Measurements from ENCODE around the gene SERPINB2.
A peak's percentile ranks its signal among the peaks of the same experiment; 100 is the strongest.
"Not testable (repeated sequence)": the region's sequence is repeated elsewhere in the genome, so short reads cannot be mapped to it uniquely, and the experiment has no call there.

The SERPINB2 gene

DNA sequence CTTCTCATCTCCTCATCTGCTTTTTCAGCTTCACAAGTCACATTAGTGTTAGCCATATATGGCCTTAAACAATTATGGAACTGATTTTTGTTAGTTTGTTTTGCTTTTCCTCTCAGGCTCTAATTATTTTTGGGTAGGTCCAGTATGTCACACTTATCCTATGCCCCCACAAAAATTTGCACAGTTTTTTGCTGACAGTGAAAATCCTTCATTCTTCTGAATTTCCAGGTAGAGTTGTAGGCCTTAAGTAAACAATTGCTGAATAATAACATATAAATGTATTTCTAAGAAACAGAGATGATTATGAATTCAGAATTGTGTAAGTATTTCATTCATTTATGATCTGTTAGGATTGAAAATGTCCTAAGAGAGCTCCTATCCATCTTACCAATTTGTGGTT is 11.7 kb downstream of the SERPINB2 start:
- Mint-ChIP-seq H3K27me3 (ENCODE audit: low read depth) (peaks cover 19% of the 10 kb centered on the region), H3K27ac (no peak overlapping the region), H3K36me3 (ENCODE audit: low read depth) (no peaks in the 10 kb centered on the region), H3K4me3 (no peak overlapping the region), H3K9me3 (no peaks in the 10 kb centered on the region), H3K4me1 (ENCODE audit: low read depth) (no peaks in the 10 kb centered on the region)

GRCh38 chr18:63903851-63904570 is 16.5 kb downstream of the SERPINB2 start:
- Mint-ChIP-seq H3K36me3 (ENCODE audit: low read depth) (no peaks in the 10 kb centered on the region), H3K4me1 (ENCODE audit: low read depth) (no peaks in the 10 kb centered on the region), H3K4me3 (no peak overlapping the region), H3K9me3 (no peaks in the 10 kb centered on the region), H3K27ac (no peak overlapping the region), H3K27me3 (ENCODE audit: low read depth) (peaks cover 14% of the 10 kb centered on the region)

GRCh38 chr18:63904694-63905093 is 17.2 kb downstream of the SERPINB2 start:
- Mint-ChIP-seq H3K27ac (no peak overlapping the region), H3K4me3 (no peak overlapping the region), H3K27me3 (ENCODE audit: low read depth) (peaks cover 14% of the 10 kb centered on the region), H3K36me3 (ENCODE audit: low read depth) (no peaks in the 10 kb centered on the region), H3K9me3 (no peaks in the 10 kb centered on the region), H3K4me1 (ENCODE audit: low read depth) (no peaks in the 10 kb centered on the region)

DNA sequence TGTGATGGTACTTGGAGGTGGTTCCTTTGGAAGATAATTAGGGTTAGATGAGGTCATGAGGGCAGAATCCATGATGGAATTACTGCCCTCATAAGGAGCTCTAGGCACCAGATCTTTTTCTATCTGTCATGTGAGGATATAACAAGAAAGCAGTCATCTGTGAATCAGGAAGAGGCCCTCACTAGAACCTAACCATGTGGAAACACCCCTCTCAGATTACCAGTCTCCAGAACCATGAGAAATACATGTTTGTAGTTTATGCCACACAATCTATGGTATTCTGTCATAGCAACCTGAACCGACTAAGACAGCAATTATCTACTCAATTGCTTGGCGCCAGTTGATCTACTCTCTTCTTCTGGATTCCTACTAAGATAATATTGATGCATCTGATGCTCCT is 17.9 kb downstream of the SERPINB2 start:
- H3K4me3 Mint-ChIP-seq: no peak overlapping the region
- no peaks in the 10 kb centered on the region for H3K36me3 Mint-ChIP-seq (ENCODE audit: low read depth)
- peaks cover 14% of the 10 kb centered on the region for H3K27me3 Mint-ChIP-seq (ENCODE audit: low read depth)
- H3K27ac Mint-ChIP-seq: no peak overlapping the region
- no peaks in the 10 kb centered on the region for H3K4me1 Mint-ChIP-seq (ENCODE audit: low read depth)
- no peaks in the 10 kb centered on the region for H3K9me3 Mint-ChIP-seq

GRCh38 chr18:63906056-63906455 is 18.6 kb downstream of the SERPINB2 start:
- Mint-ChIP-seq H3K4me1 (ENCODE audit: low read depth) (no peaks in the 10 kb centered on the region), H3K27me3 (ENCODE audit: low read depth) (peaks cover 10% of the 10 kb centered on the region), H3K4me3 (no peak overlapping the region), H3K27ac (no peak overlapping the region), H3K9me3 (no peaks in the 10 kb centered on the region), H3K36me3 (ENCODE audit: low read depth) (no peaks in the 10 kb centered on the region)

DNA sequence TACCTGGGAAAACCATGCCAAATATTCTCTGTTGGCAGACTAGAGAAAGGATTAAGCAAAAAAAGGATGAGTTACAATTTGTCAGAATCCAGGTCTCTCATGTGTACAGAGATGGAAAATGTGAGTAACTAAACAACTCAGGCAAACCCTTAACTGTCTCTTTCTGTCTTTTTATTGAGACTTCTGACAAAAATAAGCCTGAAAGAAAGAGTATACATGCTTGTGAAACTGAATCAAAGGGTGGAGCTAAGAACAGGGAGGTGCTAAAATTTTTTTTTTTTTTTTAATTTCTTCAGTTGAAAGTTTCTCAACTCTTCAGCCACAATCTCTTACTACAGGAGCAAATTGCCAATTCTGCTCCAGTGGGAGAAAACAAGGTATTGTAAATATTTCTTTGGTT is 20.2 kb downstream of the SERPINB2 start, which contains the start of gene SERPINB10:
Gene SERPINB10 (plus strand): TSS at position 295 of the 400 bp plus-strand sequence. CDS start 7,553 bp downstream, outside the sequence.
- Mint-ChIP-seq H3K27ac (no peak within 1 kb of the TSS), H3K27me3 (ENCODE audit: low read depth) (peaks cover 16% of the 10 kb centered on the region), H3K4me3 (no peak within 1 kb of the TSS), H3K9me3 (no peaks in the 10 kb centered on the region), H3K4me1 (ENCODE audit: low read depth) (no peaks in the 10 kb centered on the region), H3K36me3 (ENCODE audit: low read depth) (no peaks in the 10 kb centered on the region)

DNA sequence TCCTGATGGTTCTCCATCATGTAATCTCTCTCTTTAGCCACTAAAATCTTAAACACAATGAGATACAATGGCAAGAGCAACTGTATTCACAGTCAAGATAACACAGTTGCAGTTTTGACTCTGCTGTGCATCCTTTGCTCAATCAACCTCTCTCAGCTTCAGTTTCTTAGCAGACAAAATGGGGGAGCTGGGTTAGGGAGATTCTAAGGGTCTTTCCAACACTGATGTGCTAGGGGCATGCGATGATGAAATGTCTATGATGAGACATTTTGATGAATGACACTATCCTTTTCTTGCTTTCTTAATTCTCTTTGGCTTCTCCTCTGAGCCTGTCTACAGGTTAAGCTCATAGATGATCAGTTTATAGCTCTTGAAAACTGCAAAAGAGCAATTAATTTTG is 21.4 kb downstream of the SERPINB2 start:
- Mint-ChIP-seq H3K4me1 (ENCODE audit: low read depth) (no peaks in the 10 kb centered on the region), H3K4me3 (no peak overlapping the region), H3K9me3 (no peaks in the 10 kb centered on the region), H3K27ac (no peak overlapping the region), H3K27me3 (ENCODE audit: low read depth) (peaks cover 26% of the 10 kb centered on the region), H3K36me3 (ENCODE audit: low read depth) (no peaks in the 10 kb centered on the region)

- H3K4me1 Mint-ChIP-seq (ENCODE audit: low read depth): no peaks in the 10 kb centered on the region
- peaks cover 26% of the 10 kb centered on the region for H3K27me3 Mint-ChIP-seq (ENCODE audit: low read depth)
- H3K4me3 Mint-ChIP-seq: no peak overlapping the region
- H3K36me3 Mint-ChIP-seq (ENCODE audit: low read depth): no peaks in the 10 kb centered on the region
- H3K27ac Mint-ChIP-seq: no peak overlapping the region
- H3K9me3 Mint-ChIP-seq: no peaks in the 10 kb centered on the region
Measured at GRCh38 chr18:63909870-63910269, 22.4 kb downstream of the SERPINB2 start.

GRCh38 chr18:63917817-63918216 is 30.3 kb downstream of the SERPINB2 start:
- peaks cover 53% of the 10 kb centered on the region for H3K27me3 Mint-ChIP-seq (ENCODE audit: low read depth)

GRCh38 chr18:63922049-63922448 is 34.5 kb downstream of the SERPINB2 start:
- Mint-ChIP-seq H3K9me3 (no peaks in the 10 kb centered on the region), H3K27ac (no peak overlapping the region), H3K27me3 (ENCODE audit: low read depth) (peaks cover 63% of the 10 kb centered on the region), H3K4me3 (no peak overlapping the region), H3K4me1 (ENCODE audit: low read depth) (no peaks in the 10 kb centered on the region), H3K36me3 (ENCODE audit: low read depth) (no peaks in the 10 kb centered on the region)

More at GRCh38 chr18:63917817-63918216, 30.3 kb downstream of the SERPINB2 start:
- H3K9me3 Mint-ChIP-seq: no peaks in the 10 kb centered on the region
- H3K36me3 Mint-ChIP-seq (ENCODE audit: low read depth): no peaks in the 10 kb centered on the region
- H3K27ac Mint-ChIP-seq: no peak overlapping the region
- no peaks in the 10 kb centered on the region for H3K4me1 Mint-ChIP-seq (ENCODE audit: low read depth)
- no peak overlapping the region for H3K4me3 Mint-ChIP-seq

DNA sequence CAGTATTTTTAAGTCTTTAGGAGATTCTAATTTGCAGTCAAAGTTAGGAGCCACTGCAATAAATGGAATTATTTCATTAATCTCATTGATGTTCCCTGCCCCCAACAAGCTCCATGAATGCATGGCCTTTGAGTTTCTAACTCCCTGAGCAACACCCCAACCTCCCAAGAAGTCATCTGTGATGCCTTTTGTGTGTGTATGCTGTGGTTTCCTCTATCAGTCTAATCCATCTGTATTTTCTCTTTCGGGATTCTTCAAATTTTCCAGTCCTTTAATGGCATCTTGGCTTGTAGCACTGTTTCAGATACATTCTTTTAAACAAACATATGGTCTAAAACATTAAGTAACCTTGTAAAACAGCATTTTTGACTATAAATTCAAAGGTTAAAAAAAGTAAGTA is 37.0 kb downstream of the SERPINB2 start:
- no peak overlapping the region for H3K27ac Mint-ChIP-seq

DNA sequence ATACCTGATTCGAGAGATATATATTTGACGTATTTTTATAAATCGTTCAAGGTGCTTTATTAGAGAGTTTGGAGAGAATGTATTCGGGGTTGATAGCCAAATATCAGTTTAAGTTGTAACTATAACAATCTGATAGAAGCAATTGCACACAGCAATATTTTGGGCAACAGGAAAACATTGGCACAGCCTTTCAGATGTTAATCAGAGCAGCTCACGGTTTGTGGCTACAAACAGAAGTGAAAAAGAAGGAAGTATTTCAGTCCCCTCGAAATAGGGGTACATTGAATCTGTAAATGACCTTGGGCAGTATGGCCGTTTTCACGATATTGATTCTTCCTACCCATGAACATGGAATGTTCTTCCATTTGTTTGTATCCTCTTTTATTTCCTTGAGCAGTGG is 40.8 kb downstream of the SERPINB2 start:
- H3K36me3 Mint-ChIP-seq (ENCODE audit: low read depth): no peaks in the 10 kb centered on the region
- no peaks in the 10 kb centered on the region for H3K9me3 Mint-ChIP-seq
- no peak overlapping the region for H3K4me3 Mint-ChIP-seq
- H3K27ac Mint-ChIP-seq: no peak overlapping the region
- H3K4me1 Mint-ChIP-seq (ENCODE audit: low read depth): no peaks in the 10 kb centered on the region
- peaks cover 68% of the 10 kb centered on the region for H3K27me3 Mint-ChIP-seq (ENCODE audit: low read depth)

More for the DNA sequence above, 37.0 kb downstream of the SERPINB2 start:
- no peaks in the 10 kb centered on the region for H3K36me3 Mint-ChIP-seq (ENCODE audit: low read depth)
- no peaks in the 10 kb centered on the region for H3K9me3 Mint-ChIP-seq
- H3K27me3 Mint-ChIP-seq (ENCODE audit: low read depth): peaks cover 63% of the 10 kb centered on the region
- no peak overlapping the region for H3K4me3 Mint-ChIP-seq
- no peaks in the 10 kb centered on the region for H3K4me1 Mint-ChIP-seq (ENCODE audit: low read depth)

DNA sequence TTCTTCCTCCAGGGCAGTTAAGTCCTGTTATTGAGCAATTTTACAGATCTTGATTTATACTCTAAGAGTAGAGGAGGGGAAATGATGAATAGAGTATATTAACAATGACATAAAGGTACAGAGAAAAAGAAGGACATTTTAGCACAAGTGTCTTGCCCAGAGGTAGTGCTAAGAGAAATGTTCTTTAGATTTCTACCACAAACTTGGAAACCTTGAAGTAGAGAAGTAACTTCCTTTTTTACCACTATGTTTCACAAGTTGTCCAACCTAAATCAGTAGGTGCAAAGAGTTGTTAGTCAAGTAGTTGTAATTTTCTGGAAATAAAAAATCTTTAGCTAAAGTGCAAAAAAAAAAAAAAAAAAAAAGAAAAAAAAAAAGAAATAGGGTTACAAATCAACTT is 41.9 kb downstream of the SERPINB2 start:
- H3K36me3 Mint-ChIP-seq (ENCODE audit: low read depth); H3K4me1 Mint-ChIP-seq (ENCODE audit: low read depth); H3K27ac Mint-ChIP-seq; H3K4me3 Mint-ChIP-seq; H3K9me3 Mint-ChIP-seq: not testable (repeated sequence)
- H3K27me3 Mint-ChIP-seq (ENCODE audit: low read depth): peaks cover 66% of the 10 kb centered on the region

DNA sequence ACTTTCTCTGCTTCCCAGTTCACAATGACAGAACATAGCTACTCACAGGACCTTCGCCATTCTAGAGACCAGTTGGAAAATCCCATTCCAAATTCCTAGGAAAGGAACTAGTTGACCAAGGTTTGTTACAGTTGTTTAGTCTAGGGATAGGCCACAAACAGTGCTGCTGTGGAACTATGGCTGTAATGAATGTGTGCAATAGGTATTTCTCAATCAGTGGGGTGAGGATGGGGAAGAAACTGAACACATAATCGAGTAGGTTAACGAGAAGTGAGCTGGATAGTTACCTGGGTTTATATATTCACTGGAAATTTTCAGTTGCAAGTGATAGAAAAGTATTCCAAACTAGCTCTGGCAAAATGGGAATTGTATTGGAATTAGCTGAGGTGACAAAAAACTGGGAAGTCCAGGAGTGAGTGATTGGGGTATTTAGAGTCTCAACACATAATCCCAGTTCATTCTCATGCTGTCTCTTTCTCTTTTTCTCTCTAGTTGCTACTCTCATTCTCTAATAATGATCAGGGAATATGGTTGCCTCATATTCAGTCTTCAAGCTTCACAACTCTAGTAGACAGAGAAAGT is 43.4 kb downstream of the SERPINB2 start:
- Mint-ChIP-seq H3K27ac (no peak overlapping the region), H3K4me3 (no peak overlapping the region), H3K9me3 (no peaks in the 10 kb centered on the region), H3K36me3 (ENCODE audit: low read depth) (no peaks in the 10 kb centered on the region), H3K4me1 (ENCODE audit: low read depth) (no peaks in the 10 kb centered on the region), H3K27me3 (ENCODE audit: low read depth) (peaks cover 63% of the 10 kb centered on the region)

- Mint-ChIP-seq H3K36me3 (ENCODE audit: low read depth) (no peaks in the 10 kb centered on the region), H3K9me3 (no peaks in the 10 kb centered on the region), H3K27ac (no peak overlapping the region)
Measured at GRCh38 chr18:63936156-63936931, 48.8 kb downstream of the SERPINB2 start.

More at GRCh38 chr18:63936156-63936931, 48.8 kb downstream of the SERPINB2 start:
- peak overlapping the region; percentile 78 for H3K4me3 Mint-ChIP-seq
- H3K27me3 Mint-ChIP-seq (ENCODE audit: low read depth): peaks cover 28% of the 10 kb centered on the region
- H3K4me1 Mint-ChIP-seq (ENCODE audit: low read depth): peaks cover 2% of the 10 kb centered on the region
